ENCODE data around the gene IQCE. TPM values are rescaled to one million over a fixed set of nuclear protein-coding genes. Genes with fewer than 3 reads are reported as not detected.

IQCE gene
- total RNA-seq, 1 experiment from 2014 or later: 13.4 TPM

DNA sequence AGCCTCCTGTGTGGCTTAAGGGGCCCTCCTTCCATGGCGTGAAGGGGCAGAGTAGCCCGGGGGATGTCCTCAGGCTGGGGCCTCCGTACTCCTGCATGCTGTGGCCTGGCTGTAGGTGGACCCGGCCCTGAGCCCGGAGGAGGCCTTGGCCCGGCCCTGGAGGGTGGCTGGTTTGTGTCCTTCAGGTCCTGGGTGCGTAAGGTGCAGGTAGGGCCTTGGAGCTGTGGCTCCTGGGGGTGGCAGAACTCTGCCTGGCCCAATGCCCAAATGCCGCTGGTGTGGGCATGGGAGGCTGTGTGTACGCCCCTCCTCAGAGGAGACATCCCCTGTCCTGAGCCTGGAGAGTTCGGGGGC, 102.3 kb downstream of the IQCE start:
- DNase-seq: no peak
- no TSS peak for BruUV-seq (replicated peaks)
- intact Hi-C loops (cut with micrococcal nuclease; ENCODE audit: unreplicated experiment): no loop called here
- no peak overlapping the region for H3K4me3 Mint-ChIP-seq (ENCODE audit: unreplicated experiment)
- Histone ChIP-seq H3K4me1 (no peaks in the 10 kb centered on the region), H3K36me3 (ENCODE audit: control insufficient read depth, insufficient read depth, low read length) (no peaks in the 10 kb centered on the region; the same call in 1 of the 2 replicates), H3K27me3 (replicated peaks; ENCODE audit: control insufficient read depth, insufficient read depth, low read length) (no peaks in the 10 kb centered on the region), H3K9me3 (no peaks in the 10 kb centered on the region), H3K4me3 (ENCODE audit: low read depth, low read length) (no peak overlapping the region)
- no peaks in the 10 kb centered on the region for H3K27me3 Mint-ChIP-seq (ENCODE audit: insufficient read depth, unreplicated experiment)
- no peaks in the 10 kb centered on the region for H3K4me1 Mint-ChIP-seq (ENCODE audit: low read depth, unreplicated experiment)
- H3K27ac Mint-ChIP-seq (ENCODE audit: unreplicated experiment): no peak overlapping the region
- H3K9me3 Mint-ChIP-seq (ENCODE audit: unreplicated experiment): no peaks in the 10 kb centered on the region
- ChIA-PET POLR2A (no interaction called here), CTCF (no interaction called here)
- TF ChIP-seq, protein P1, sequence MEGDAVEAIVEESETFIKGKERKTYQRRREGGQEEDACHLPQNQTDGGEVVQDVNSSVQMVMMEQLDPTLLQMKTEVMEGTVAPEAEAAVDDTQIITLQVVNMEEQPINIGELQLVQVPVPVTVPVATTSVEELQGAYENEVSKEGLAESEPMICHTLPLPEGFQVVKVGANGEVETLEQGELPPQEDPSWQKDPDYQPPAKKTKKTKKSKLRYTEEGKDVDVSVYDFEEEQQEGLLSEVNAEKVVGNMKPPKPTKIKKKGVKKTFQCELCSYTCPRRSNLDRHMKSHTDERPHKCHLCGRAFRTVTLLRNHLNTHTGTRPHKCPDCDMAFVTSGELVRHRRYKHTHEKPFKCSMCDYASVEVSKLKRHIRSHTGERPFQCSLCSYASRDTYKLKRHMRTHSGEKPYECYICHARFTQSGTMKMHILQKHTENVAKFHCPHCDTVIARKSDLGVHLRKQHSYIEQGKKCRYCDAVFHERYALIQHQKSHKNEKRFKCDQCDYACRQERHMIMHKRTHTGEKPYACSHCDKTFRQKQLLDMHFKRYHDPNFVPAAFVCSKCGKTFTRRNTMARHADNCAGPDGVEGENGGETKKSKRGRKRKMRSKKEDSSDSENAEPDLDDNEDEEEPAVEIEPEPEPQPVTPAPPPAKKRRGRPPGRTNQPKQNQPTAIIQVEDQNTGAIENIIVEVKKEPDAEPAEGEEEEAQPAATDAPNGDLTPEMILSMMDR (IDR thresholded peaks at IDR 0.05; ENCODE audit: insufficient read depth in 1 of 2, low read depth in 1 of 2, low read length in 1 of 2, severe bottlenecking in 1 of 2, unreplicated experiment in 1 of 2): no peak
- H3K36me3 Mint-ChIP-seq (ENCODE audit: insufficient read depth, unreplicated experiment): peaks cover 13% of the 10 kb centered on the region

DNA sequence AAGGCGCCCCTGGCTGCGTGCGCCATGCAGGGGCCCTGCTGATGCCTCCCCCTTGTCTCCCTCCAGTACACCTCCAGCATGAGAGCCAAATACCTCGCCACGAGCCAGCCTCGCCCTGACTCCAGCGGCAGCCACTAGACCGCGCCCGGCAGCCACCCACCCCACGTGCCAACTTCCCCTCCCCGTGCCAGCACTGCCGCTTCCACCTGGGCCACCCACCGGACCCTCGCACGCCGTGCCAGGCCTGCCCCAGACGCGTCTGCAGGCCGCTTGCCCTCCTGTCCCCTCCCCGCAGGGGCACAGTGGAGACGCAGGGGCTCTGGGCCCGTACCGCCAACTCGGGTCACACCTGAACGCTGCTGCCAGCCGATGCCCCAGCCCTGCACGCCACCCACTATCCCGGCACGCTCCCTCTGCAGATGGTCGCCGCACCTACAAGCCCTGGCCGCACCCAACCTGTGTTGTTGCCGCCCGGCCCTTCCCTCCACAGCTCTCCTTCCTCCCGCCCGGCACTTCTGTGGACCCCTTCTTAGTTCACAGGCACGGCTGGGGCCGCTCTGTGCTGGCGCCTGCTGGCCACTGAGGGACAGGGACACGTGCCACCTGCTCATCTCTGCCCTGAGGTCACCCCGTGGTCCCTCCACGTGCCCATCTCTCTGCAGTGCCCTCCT, 103.0 kb downstream of the IQCE start:
- ChIA-PET CTCF (no interaction called here), POLR2A (no interaction called here)
- H3K36me3 ChIP-seq (ENCODE audit: control insufficient read depth, insufficient read depth, low read length): no peaks in the 10 kb centered on the region; the same call in 1 of the 2 replicates
- H3K27me3 Mint-ChIP-seq (ENCODE audit: insufficient read depth, unreplicated experiment): no peaks in the 10 kb centered on the region
- no peaks in the 10 kb centered on the region for H3K9me3 ChIP-seq
- peaks cover 13% of the 10 kb centered on the region for H3K36me3 Mint-ChIP-seq (ENCODE audit: insufficient read depth, unreplicated experiment)
- intact Hi-C loops (cut with micrococcal nuclease; ENCODE audit: unreplicated experiment): no loop called here
- H3K27ac Mint-ChIP-seq (ENCODE audit: unreplicated experiment): no peak overlapping the region
- no peaks in the 10 kb centered on the region for H3K9me3 Mint-ChIP-seq (ENCODE audit: unreplicated experiment)
- H3K4me3 ChIP-seq (ENCODE audit: low read depth, low read length): no peak overlapping the region
- H3K4me3 Mint-ChIP-seq (ENCODE audit: unreplicated experiment): no peak overlapping the region
- H3K4me1 Mint-ChIP-seq (ENCODE audit: low read depth, unreplicated experiment): no peaks in the 10 kb centered on the region
- DNase-seq: no peak
- TF ChIP-seq, protein P1 (IDR thresholded peaks at IDR 0.05; ENCODE audit: insufficient read depth in 1 of 2, low read depth in 1 of 2, low read length in 1 of 2, severe bottlenecking in 1 of 2, unreplicated experiment in 1 of 2): peak; percentile 14 to 21
- BruUV-seq (replicated peaks): no TSS peak
- H3K4me1 ChIP-seq: no peaks in the 10 kb centered on the region
- no peaks in the 10 kb centered on the region for H3K27me3 ChIP-seq (replicated peaks; ENCODE audit: control insufficient read depth, insufficient read depth, low read length)

DNA sequence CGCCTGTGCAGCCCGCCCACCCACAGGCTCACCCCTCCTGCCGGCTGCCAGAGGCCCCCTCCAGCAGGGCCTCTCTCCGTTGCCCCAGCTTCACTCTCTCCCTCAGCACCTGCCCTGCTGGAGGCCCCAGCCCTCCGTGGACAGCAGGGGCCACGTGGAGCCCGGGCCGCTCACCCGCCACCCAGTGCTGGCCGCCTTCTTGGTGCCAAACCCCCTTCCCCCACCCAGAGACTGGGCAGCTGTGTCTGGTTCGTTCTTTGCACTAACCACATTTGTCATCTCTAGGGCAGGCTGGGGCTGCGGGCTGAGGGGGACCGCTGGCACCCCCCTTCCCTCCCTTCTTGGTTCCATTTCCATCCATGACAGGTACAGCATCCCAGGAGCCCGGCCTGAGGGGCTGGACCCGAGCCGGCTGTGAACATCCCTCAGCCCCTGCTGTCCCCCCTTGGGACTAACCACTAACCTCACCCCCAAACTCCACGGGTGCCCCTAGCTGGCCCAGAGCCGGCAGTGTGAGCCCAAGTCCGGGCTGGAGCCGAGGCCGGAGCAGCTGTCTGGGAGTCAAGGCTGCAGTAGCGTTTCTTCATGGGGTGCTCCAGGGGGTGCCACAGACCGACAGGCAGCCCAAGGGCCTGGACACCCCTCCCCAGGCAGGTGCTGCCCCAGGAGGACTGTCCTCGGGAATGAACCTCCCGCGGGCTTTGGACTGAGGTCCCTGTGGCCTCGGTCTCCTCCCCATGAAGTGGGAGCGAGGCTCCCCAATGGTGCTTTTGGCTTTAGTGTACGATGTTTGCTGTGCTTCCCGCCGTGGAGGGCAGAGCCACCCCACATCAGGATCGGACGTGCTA, 103.7 kb downstream of the IQCE start:
- ChIA-PET CTCF (no interaction called here), POLR2A (interaction anchor here (0.6 kb wide), 1 partner anchor 66 kb away, joined by 3 read pairs; no protein-coding TSS in a partner anchor)
- TF ChIP-seq, protein P1 (IDR thresholded peaks at IDR 0.05; ENCODE audit: insufficient read depth in 1 of 2, low read depth in 1 of 2, low read length in 1 of 2, severe bottlenecking in 1 of 2, unreplicated experiment in 1 of 2): no peak
- no peak overlapping the region for H3K27ac Mint-ChIP-seq (ENCODE audit: unreplicated experiment)
- H3K4me3 Mint-ChIP-seq (ENCODE audit: unreplicated experiment): no peak overlapping the region
- intact Hi-C loops (cut with micrococcal nuclease; ENCODE audit: unreplicated experiment): no loop called here
- no peaks in the 10 kb centered on the region for H3K9me3 Mint-ChIP-seq (ENCODE audit: unreplicated experiment)
- Histone ChIP-seq H3K4me1 (no peaks in the 10 kb centered on the region), H3K36me3 (ENCODE audit: control insufficient read depth, insufficient read depth, low read length) (no peaks in the 10 kb centered on the region; the same call in 1 of the 2 replicates), H3K4me3 (ENCODE audit: low read depth, low read length) (no peak overlapping the region), H3K9me3 (no peaks in the 10 kb centered on the region), H3K27me3 (replicated peaks; ENCODE audit: control insufficient read depth, insufficient read depth, low read length) (no peaks in the 10 kb centered on the region)
- H3K4me1 Mint-ChIP-seq (ENCODE audit: low read depth, unreplicated experiment): no peaks in the 10 kb centered on the region
- BruUV-seq (replicated peaks): no TSS peak
- H3K27me3 Mint-ChIP-seq (ENCODE audit: insufficient read depth, unreplicated experiment): peaks cover 3% of the 10 kb centered on the region
- H3K36me3 Mint-ChIP-seq (ENCODE audit: insufficient read depth, unreplicated experiment): peaks cover 7% of the 10 kb centered on the region
- DNase-seq: no peak

Measured in Caco-2 (cell line).